ENCODE results near the gene PAQR4.
A peak's percentile ranks its signal among the peaks of the same experiment; 100 is the strongest.

- TF ChIP-seq CTCF (IDR thresholded peaks at IDR 0.05) (no peak), POLR2A (IDR thresholded peaks at IDR 0.05) (peak in 1 of 2 donors; percentile 37)
These were observed at the start of gene PAQR4 for GRCh38 chr16:2968738-2969544.
